Measurements from ENCODE around the gene SPON1. TPM values are rescaled to one million over a fixed set of nuclear protein-coding genes. Genes with fewer than 3 reads are reported as not detected.
"Not testable (repeated sequence)": the region's sequence is repeated elsewhere in the genome, so short reads cannot be mapped to it uniquely, and the experiment has no call there.

The SPON1 gene
- polyA plus RNA-seq, 2 of the 4 experiments (the other 2 are of a cell fraction) = not detected

DNA sequence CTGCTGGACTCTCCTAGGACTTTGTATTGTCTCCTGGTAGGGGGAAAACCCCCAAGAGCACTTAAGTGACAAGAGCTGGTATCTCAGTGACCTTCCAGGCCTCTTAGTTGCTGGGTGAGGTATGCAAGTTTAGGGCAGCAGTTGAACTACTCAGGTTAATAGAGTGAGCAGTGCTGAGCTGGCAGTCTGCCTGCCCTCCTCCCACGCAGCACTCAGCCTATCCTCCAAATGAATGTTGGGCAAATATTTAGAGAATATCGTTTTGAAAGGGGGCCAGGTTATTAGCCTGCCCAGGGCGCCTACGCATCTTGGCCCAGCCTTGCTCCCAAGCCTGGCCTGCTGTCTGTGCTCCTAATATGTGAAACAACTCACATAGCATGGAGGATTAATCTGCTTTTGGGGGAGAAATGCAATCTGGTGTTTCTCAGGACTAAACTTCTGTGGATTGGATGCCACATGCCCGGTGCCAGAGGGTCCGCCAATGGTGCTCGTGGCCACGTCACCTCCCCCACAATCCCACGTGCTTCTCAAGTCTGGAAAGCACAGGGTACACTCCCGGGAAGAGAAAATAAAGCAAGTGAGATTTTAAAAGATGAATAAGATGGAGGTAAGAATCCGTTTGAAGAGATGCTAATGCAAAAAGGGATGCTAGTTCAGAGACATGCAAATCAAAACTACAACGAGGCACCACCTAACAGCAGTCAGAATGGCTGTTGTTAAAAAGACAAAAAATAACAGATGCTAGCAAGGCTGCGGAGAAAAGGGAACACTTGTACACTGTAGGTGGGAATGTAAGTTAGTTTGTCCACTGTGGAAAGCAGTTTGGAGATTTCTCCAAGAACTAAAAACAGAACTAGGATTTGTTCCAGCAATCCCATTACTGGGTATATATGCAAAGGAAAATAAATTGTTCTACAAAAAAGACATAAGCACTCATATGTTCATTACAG, 67.7 kb downstream of the SPON1 start:
- ATAC-seq (no peak; a peak in 1 of 6 replicates), DNase-seq (ENCODE audit: low read depth in 1 of 2, low spot score in 1 of 2) (peak in 1 of 2 experiments; percentile 9), FAIRE-seq (no peak)
- ChIA-PET POLR2A (no interaction called here), CTCF (no interaction called here)
- 42% methylated on average over 11 of the region's 13 CpGs for WGBS (ENCODE audit: missing lambda C conversion rate)
- Histone ChIP-seq H3K4me3 (no peak overlapping the region), H3K4me2 (peak overlapping the region; percentile 11; the same call in 1 of the 3 replicates), H3K4me1 (peaks cover 8% of the 10 kb centered on the region; the same call in 2 of the 3 replicates), H3K27ac (no peak overlapping the region), H3K9me3 (no peaks in the 10 kb centered on the region)
- TF ChIP-seq HOXB5 (CRISPR knock-in tag; IDR thresholded peaks at IDR 0.05) (no peak), EHMT2 (IDR thresholded peaks at IDR 0.05; ENCODE audit: low read depth) (no peak), KDM1A (IDR thresholded peaks at IDR 0.05; ENCODE audit: low read depth) (no peak), RCOR1 (IDR thresholded peaks at IDR 0.05; ENCODE audit: low read depth, low read length) (no peak), HOXB13 (CRISPR knock-in tag; IDR thresholded peaks at IDR 0.05; ENCODE audit: low read depth) (no peak), JUN (IDR thresholded peaks at IDR 0.05) (no peak), POLR2A (IDR thresholded peaks at IDR 0.05; ENCODE audit: low read length) (no peak), CHD4 (IDR thresholded peaks at IDR 0.05; ENCODE audit: borderline replicate concordance) (no peak), ZSCAN20 (CRISPR knock-in tag; IDR thresholded peaks at IDR 0.05) (no peak), SREBF2 (IDR thresholded peaks at IDR 0.05) (no peak), ZC3H11A (IDR thresholded peaks at IDR 0.05) (no peak), MYC (IDR thresholded peaks at IDR 0.05; ENCODE audit: borderline replicate concordance, low read length) (no peak), POLR2AphosphoS2 (conservative IDR thresholded peaks at IDR 0.05; ENCODE audit: low read length) (no peak), E2F6 (IDR thresholded peaks at IDR 0.05; ENCODE audit: borderline replicate concordance, low read depth) (no peak), ESRRA (IDR thresholded peaks at IDR 0.05; ENCODE audit: borderline replicate concordance, low read length) (no peak), ZFP36 (IDR thresholded peaks at IDR 0.05; ENCODE audit: borderline replicate concordance, partially characterized antibody) (no peak), BHLHE40 (IDR thresholded peaks at IDR 0.05; ENCODE audit: low read depth, low read length) (no peak)
- TF ChIP-seq, protein P1, sequence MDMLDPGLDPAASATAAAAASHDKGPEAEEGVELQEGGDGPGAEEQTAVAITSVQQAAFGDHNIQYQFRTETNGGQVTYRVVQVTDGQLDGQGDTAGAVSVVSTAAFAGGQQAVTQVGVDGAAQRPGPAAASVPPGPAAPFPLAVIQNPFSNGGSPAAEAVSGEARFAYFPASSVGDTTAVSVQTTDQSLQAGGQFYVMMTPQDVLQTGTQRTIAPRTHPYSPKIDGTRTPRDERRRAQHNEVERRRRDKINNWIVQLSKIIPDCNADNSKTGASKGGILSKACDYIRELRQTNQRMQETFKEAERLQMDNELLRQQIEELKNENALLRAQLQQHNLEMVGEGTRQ (IDR thresholded peaks at IDR 0.05) = no peak
- TF ChIP-seq, protein P2, sequence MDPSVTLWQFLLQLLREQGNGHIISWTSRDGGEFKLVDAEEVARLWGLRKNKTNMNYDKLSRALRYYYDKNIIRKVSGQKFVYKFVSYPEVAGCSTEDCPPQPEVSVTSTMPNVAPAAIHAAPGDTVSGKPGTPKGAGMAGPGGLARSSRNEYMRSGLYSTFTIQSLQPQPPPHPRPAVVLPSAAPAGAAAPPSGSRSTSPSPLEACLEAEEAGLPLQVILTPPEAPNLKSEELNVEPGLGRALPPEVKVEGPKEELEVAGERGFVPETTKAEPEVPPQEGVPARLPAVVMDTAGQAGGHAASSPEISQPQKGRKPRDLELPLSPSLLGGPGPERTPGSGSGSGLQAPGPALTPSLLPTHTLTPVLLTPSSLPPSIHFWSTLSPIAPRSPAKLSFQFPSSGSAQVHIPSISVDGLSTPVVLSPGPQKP (IDR thresholded peaks at IDR 0.05; ENCODE audit: low read depth, low read length) = no peak

GRCh38 chr11:14035526-14035925, 73.0 kb downstream of the SPON1 start:
- WGBS (ENCODE audit: missing lambda C conversion rate) = 11% methylated on average over 2 of the region's 2 CpGs
- H3K9me3 ChIP-seq; H3K4me1 ChIP-seq; H3K27ac ChIP-seq; H3K4me3 ChIP-seq; POLR2A ChIA-PET; FAIRE-seq; DNase-seq (ENCODE audit: low read depth in 1 of 2, low spot score in 1 of 2); ATAC-seq; H3K4me2 ChIP-seq: not testable (repeated sequence)
- CTCF ChIA-PET = interaction anchor here (0.9 to 1.1 kb wide), 2 partner anchors 52 to 79 kb away, joined by 3 read pairs; no protein-coding TSS in a partner anchor

DNA sequence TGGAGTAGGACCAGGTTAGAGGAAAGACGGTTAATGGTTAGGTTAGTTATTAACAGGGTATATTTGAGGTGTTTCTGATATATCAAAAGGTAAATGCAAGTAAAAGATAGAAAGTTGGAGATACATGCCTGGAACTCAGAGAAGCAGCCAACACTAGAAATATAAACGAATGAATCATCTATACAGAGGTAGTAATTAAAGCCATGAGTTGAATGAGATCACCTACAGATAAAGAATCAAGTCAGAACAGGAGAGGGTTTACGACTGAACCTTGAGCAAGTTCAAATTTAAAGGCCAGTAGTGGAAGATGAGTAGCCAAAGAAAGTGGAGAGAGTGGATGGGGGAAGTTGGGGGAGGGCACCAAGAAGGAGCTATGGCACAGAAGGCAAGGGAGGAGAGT, 73.9 kb downstream of the SPON1 start:
- ATAC-seq = no peak
- WGBS (ENCODE audit: missing lambda C conversion rate) = 18% methylated on average over 3 of the region's 3 CpGs
- no peaks in the 10 kb centered on the region for H3K9me3 ChIP-seq
- CTCF ChIA-PET = no interaction called here
- FAIRE-seq = no peak
- DNase-seq (ENCODE audit: low read depth in 1 of 2, low spot score in 1 of 2) = no peak
- POLR2A ChIA-PET = no interaction called here
- no peaks in the 10 kb centered on the region for H3K4me1 ChIP-seq
- H3K4me3 ChIP-seq = no peak overlapping the region
- H3K27ac ChIP-seq = no peak overlapping the region
- H3K4me2 ChIP-seq = no peak overlapping the region
- TF ChIP-seq HES2 (IDR thresholded peaks at IDR 0.05) = no peak
- TF ChIP-seq CHD4 (IDR thresholded peaks at IDR 0.05; ENCODE audit: borderline replicate concordance) = no peak
- TF ChIP-seq SMC3 (IDR thresholded peaks at IDR 0.05) = no peak
- TF ChIP-seq, protein P3, sequence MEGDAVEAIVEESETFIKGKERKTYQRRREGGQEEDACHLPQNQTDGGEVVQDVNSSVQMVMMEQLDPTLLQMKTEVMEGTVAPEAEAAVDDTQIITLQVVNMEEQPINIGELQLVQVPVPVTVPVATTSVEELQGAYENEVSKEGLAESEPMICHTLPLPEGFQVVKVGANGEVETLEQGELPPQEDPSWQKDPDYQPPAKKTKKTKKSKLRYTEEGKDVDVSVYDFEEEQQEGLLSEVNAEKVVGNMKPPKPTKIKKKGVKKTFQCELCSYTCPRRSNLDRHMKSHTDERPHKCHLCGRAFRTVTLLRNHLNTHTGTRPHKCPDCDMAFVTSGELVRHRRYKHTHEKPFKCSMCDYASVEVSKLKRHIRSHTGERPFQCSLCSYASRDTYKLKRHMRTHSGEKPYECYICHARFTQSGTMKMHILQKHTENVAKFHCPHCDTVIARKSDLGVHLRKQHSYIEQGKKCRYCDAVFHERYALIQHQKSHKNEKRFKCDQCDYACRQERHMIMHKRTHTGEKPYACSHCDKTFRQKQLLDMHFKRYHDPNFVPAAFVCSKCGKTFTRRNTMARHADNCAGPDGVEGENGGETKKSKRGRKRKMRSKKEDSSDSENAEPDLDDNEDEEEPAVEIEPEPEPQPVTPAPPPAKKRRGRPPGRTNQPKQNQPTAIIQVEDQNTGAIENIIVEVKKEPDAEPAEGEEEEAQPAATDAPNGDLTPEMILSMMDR (IDR thresholded peaks at IDR 0.05) = no peak
- no peak for TF ChIP-seq KDM5A (IDR thresholded peaks at IDR 0.05)
- no peak for TF ChIP-seq ZNF302 (CRISPR knock-in tag; IDR thresholded peaks at IDR 0.05)
- TF ChIP-seq ZC3H11A (IDR thresholded peaks at IDR 0.05) = no peak
- no peak for TF ChIP-seq CBX2 (IDR thresholded peaks at IDR 0.05; ENCODE audit: borderline replicate concordance, low read depth)
- TF ChIP-seq, protein P4, sequence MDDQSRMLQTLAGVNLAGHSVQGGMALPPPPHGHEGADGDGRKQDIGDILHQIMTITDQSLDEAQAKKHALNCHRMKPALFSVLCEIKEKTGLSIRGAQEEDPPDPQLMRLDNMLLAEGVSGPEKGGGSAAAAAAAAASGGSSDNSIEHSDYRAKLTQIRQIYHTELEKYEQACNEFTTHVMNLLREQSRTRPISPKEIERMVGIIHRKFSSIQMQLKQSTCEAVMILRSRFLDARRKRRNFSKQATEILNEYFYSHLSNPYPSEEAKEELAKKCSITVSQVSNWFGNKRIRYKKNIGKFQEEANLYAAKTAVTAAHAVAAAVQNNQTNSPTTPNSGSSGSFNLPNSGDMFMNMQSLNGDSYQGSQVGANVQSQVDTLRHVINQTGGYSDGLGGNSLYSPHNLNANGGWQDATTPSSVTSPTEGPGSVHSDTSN (IDR thresholded peaks at IDR 0.05) = no peak
- TF ChIP-seq BCL3 (IDR thresholded peaks at IDR 0.05) = no peak

Data from A549 (cell line).